ENCODE data around the gene SLC6A9. TPM values are rescaled to one million over a fixed set of nuclear protein-coding genes. Genes with fewer than 3 reads are reported as not detected.

Gene SLC6A9
- total and polyA plus RNA-seq, 2 of the 8 experiments (the other 6 are each of a cell fraction or from before 2014, with no cell fraction given), result 20.2 to 24.2 TPM

Other genes starting within 250 kb of the SLC6A9 start
- 22.7 and 23.3 TPM in 2 replicates for gene ARTN, start 97.7 kb downstream of the SLC6A9 start, total RNA-seq (2021; fragmentation: NEBNext Ultra II Directional; extraction: Animal tissue kit (Norgen Biotek cat#: 25700))
- gene ARTN, start 97.7 kb downstream of the SLC6A9 start, polyA plus RNA-seq (2011; rRNA removed), result 13.5 and 17.4 TPM in 2 replicates
- 20.7 and 23.0 TPM in 2 replicates for gene IPO13, start 84.5 kb downstream of the SLC6A9 start, total RNA-seq (2021; fragmentation: NEBNext Ultra II Directional; extraction: Animal tissue kit (Norgen Biotek cat#: 25700))
- 27.0 and 29.4 TPM in 2 replicates for gene IPO13, start 84.5 kb downstream of the SLC6A9 start, polyA plus RNA-seq (2011; rRNA removed)
- gene DPH2, start 61.5 kb downstream of the SLC6A9 start, total RNA-seq (2021; fragmentation: NEBNext Ultra II Directional; extraction: Animal tissue kit (Norgen Biotek cat#: 25700)), result 64.9 and 65.3 TPM in 2 replicates
- gene DPH2, start 61.5 kb downstream of the SLC6A9 start, polyA plus RNA-seq (2011; rRNA removed), result 92.1 and 163 TPM in 2 replicates
- gene ATP6V0B, start 56.5 kb downstream of the SLC6A9 start, total RNA-seq (2021; fragmentation: NEBNext Ultra II Directional; extraction: Animal tissue kit (Norgen Biotek cat#: 25700)), result 105 and 106 TPM in 2 replicates
- gene ATP6V0B, start 56.5 kb downstream of the SLC6A9 start, polyA plus RNA-seq (2011; rRNA removed), result 302 and 308 TPM in 2 replicates
- 56.5 and 60.6 TPM in 2 replicates for gene B4GALT2, start 52.3 kb downstream of the SLC6A9 start, total RNA-seq (2021; fragmentation: NEBNext Ultra II Directional; extraction: Animal tissue kit (Norgen Biotek cat#: 25700))
- gene B4GALT2, start 52.3 kb downstream of the SLC6A9 start, polyA plus RNA-seq (2011; rRNA removed), result 121 and 152 TPM in 2 replicates
- gene CCDC24, start 39.9 kb downstream of the SLC6A9 start, total RNA-seq (2021; fragmentation: NEBNext Ultra II Directional; extraction: Animal tissue kit (Norgen Biotek cat#: 25700)), result 10.5 and 11.2 TPM in 2 replicates
- 11.4 and 19.7 TPM in 2 replicates for gene CCDC24, start 39.9 kb downstream of the SLC6A9 start, polyA plus RNA-seq (2011; rRNA removed)
- gene KLF17, start 87.4 kb upstream of the SLC6A9 start, total RNA-seq (2021; fragmentation: NEBNext Ultra II Directional; extraction: Animal tissue kit (Norgen Biotek cat#: 25700)), result not detected in 2 replicates
- gene KLF17, start 87.4 kb upstream of the SLC6A9 start, polyA plus RNA-seq (2011; rRNA removed), result not detected in 2 replicates
- 0.09 TPM in 1 of 2 replicates, not detected in the other for gene KLF18, start 110.2 kb upstream of the SLC6A9 start, total RNA-seq (2021; fragmentation: NEBNext Ultra II Directional; extraction: Animal tissue kit (Norgen Biotek cat#: 25700))
- 0.15 and 0.19 TPM in 2 replicates for gene KLF18, start 110.2 kb upstream of the SLC6A9 start, polyA plus RNA-seq (2011; rRNA removed)
- gene DMAP1, start 182.0 kb upstream of the SLC6A9 start, total RNA-seq (2021; fragmentation: NEBNext Ultra II Directional; extraction: Animal tissue kit (Norgen Biotek cat#: 25700)), result 36.4 and 37.6 TPM in 2 replicates
- 42.4 and 61.1 TPM in 2 replicates for gene DMAP1, start 182.0 kb upstream of the SLC6A9 start, polyA plus RNA-seq (2011; rRNA removed)

All from H1 (cell line).